CD14-positive monocyte (primary cell): ENCODE results near the gene TEX19. TPM values are rescaled to one million over a fixed set of nuclear protein-coding genes. Genes with fewer than 3 reads are reported as not detected.

Experiments used
- DNase-seq, 3 donors: peaks; one replicate each; pipeline ENCODE4 v3.0.0-alpha.2; 2011 to 2022
- H2AFZ ChIP-seq: 2 replicates; pipeline ENCODE4 v1.6.0; 2012; ENCODE audit warnings: mild to moderate bottlenecking, low read depth, low read length, inconsistent platforms; ENCODE audit not compliant: insufficient read depth, poor library complexity, severe bottlenecking
- H3K27ac ChIP-seq, 2 donors: 1 replicate in 1 of 2; 2 replicates in 1 of 2; pipeline ENCODE4 v1.5.1; 2012 to 2013; ENCODE audit warnings: low read length in 2 of 2, control low read depth in 1 of 2, inconsistent platforms in 1 of 2, low read depth in 1 of 2, mild to moderate bottlenecking in 1 of 2
- H3K27me3 ChIP-seq, 2 donors: one replicate each; pipeline versions ENCODE4 v1.6.0 to v1.6.1; 2011 to 2013; ENCODE audit warnings: low read length in 2 of 2; ENCODE audit not compliant: control insufficient read depth in 2 of 2, insufficient read depth in 2 of 2
- H3K36me3 ChIP-seq, 2 donors: replicated peaks in 1 of 2; 1 replicate in 1 of 2; 2 replicates in 1 of 2; pipeline versions ENCODE4 v1.5.1 to v1.6.1; 2012 to 2013; ENCODE audit warnings: low read length in 2 of 2, control low read depth in 1 of 2, inconsistent platforms in 1 of 2, mild to moderate bottlenecking in 1 of 2; ENCODE audit not compliant: insufficient read depth in 2 of 2, control insufficient read depth in 1 of 2
- H3K4me1 ChIP-seq, 2 donors: 1 replicate in 1 of 2; 2 replicates in 1 of 2; pipeline versions ENCODE4 v1.5.1 to v1.6.1; 2012 to 2013; ENCODE audit warnings: low read length in 2 of 2, control low read depth in 1 of 2, inconsistent platforms in 1 of 2, mild to moderate bottlenecking in 1 of 2, moderate library complexity in 1 of 2; ENCODE audit not compliant: insufficient read depth in 2 of 2, control insufficient read depth in 1 of 2
- H3K4me2 ChIP-seq: replicated peaks from 2 replicates; pipeline ENCODE3; 2012; ENCODE audit warnings: low read length, moderate library complexity, mild to moderate bottlenecking; ENCODE audit not compliant: poor library complexity, severe bottlenecking; ENCODE audit errors: extremely low read depth
- H3K4me3 ChIP-seq, 3 experiments: fragments of 200-600 bp in 1 of 3; sonication (generic) in 1 of 3; replicated peaks in 1 of 3; 1 replicate in 2 of 3; 2 replicates in 1 of 3; pipeline ENCODE4 v1.5.1; 2011 to 2013; ENCODE audit warnings: low read length in 3 of 3, mild to moderate bottlenecking in 3 of 3, control low read depth in 2 of 3, low read depth in 2 of 3, inconsistent platforms in 1 of 3, moderate library complexity in 1 of 3
- H3K79me2 ChIP-seq: 2 replicates; pipeline ENCODE4 v1.6.0; 2012; ENCODE audit warnings: mild to moderate bottlenecking, control low read depth, inconsistent platforms, low read length, moderate library complexity; ENCODE audit not compliant: insufficient read depth
- H3K9ac ChIP-seq: 2 replicates; pipeline ENCODE4 v1.6.0; 2017; ENCODE audit warnings: low read length, mild to moderate bottlenecking; ENCODE audit not compliant: insufficient read depth, poor library complexity, severe bottlenecking
- H3K9me3 ChIP-seq, 2 donors: replicated peaks in 1 of 2; 1 replicate in 1 of 2; 2 replicates in 1 of 2; pipeline versions ENCODE4 v1.5.1 to v1.6.1; 2012 to 2013; ENCODE audit warnings: low read length in 2 of 2, control low read depth in 1 of 2; ENCODE audit not compliant: control insufficient read depth in 1 of 2, insufficient read depth in 1 of 2
- H4K20me1 ChIP-seq: 2 replicates; pipeline ENCODE4 v1.6.0; 2012; ENCODE audit warnings: mild to moderate bottlenecking, low read length, control low read depth, moderate library complexity; ENCODE audit not compliant: insufficient read depth
- H3K27ac Mint-ChIP-seq, 7 donors: one replicate each; pipeline ENCODE4 v1.8.0; 2020; ENCODE audit warnings: mild to moderate bottlenecking in 7 of 7, mixed read lengths in 7 of 7, moderate library complexity in 6 of 7, inconsistent platforms in 2 of 7
- H3K27me3 Mint-ChIP-seq, 3 donors: one replicate each; pipeline ENCODE4 v1.8.0; 2021 to 2022; ENCODE audit warnings: low read depth in 3 of 3, mild to moderate bottlenecking in 3 of 3, mixed read lengths in 3 of 3, moderate library complexity in 3 of 3, inconsistent platforms in 1 of 3
- H3K36me3 Mint-ChIP-seq, 2 donors: one replicate each; pipeline ENCODE4 v1.8.0; 2020; ENCODE audit warnings: mixed read lengths in 2 of 2, inconsistent platforms in 1 of 2, mild to moderate bottlenecking in 1 of 2
- H3K4me1 Mint-ChIP-seq: one replicate; pipeline ENCODE4 v1.8.0; 2020; ENCODE audit warnings: mild to moderate bottlenecking, mixed read lengths
- H3K4me3 Mint-ChIP-seq, 2 donors: one replicate each; pipeline ENCODE4 v1.8.0; 2020; ENCODE audit warnings: mild to moderate bottlenecking in 2 of 2, mixed read lengths in 2 of 2, moderate library complexity in 1 of 2
- H3K9me3 Mint-ChIP-seq, 7 donors: one replicate each; pipeline ENCODE4 v1.8.0; 2020 to 2022; ENCODE audit warnings: mixed read lengths in 7 of 7, mild to moderate bottlenecking in 6 of 7, moderate library complexity in 6 of 7, inconsistent platforms in 2 of 7
- WGBS: methylation state at CpG from one replicate; pipeline ENCODE4 v1.1.5; 2013; ENCODE audit warnings: missing lambda C conversion rate; ENCODE audit not compliant: insufficient coverage; 5-methylcytosine and 5-hydroxymethylcytosine counted together
- intact Hi-C, 2 donors: fragments of 100-400 bp; cut with micrococcal nuclease; formaldehyde crosslinking; loops; one replicate each; pipeline versions ENCODE4 v1.15.0 to v1.15.1; 2023
- polyA plus RNA-seq, 3 donors: library from polyadenylated mRNA; depleted of rRNA in 1 of 3; unstranded in 2 of 3; stranded (reverse) in 1 of 3; fragments of 300-500 nt in 2 of 3; fragments of >200 nt in 1 of 3; fragmentation: Illumina TruSeq in 2 of 3; gene quantifications; 1 replicate in 2 of 3; 2 replicates in 1 of 3; pipeline ENCODE4 v1.2.3, GENCODE V29; 2012 to 2021
- TF ChIP-seq, protein P1 (sequence below): fragments of 200-600 bp; IDR thresholded peaks from one replicate; pipeline ENCODE4 v1.8.0; 2022; ENCODE audit warnings: antibody characterized with exemption, mild to moderate bottlenecking

The TEX19 gene
- polyA plus RNA-seq, 3 donors = not detected

DNA sequence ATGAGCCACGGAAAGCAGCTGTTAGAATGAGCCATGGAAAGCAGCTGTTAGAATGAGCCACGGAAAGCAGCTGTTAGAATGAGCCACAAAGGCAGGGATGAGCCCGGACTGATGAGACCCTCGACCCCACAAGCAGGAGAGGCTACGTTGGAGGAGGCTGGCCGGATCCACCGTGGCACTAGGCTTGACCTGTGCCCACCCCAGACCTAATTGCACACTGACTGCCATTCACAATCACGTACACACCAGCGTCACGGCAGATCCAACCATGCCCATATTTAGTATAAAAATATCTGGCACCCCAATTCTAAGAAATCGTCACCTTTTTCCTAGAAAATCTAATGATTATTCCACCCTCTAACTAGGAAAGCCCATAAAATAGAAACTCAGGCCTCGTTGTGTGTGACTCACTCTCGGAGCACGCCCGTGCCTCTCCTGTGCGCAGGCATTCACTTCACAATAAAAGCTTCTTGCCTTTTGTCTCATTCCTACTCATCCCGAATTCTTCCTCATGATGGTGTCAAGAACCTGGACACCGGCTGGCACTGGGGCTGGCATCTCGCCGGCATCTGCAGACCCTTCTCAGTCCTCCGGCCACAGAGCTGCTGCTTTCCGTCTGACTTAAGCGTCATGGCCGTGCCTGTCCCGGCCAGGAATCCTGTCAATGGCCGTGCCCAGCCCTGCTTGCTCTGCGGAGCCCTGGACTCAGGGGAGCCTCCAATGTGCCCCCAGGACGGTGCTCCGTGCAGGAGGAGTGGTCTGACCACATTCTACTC lies 20.0 kb upstream of the TEX19 start:
- WGBS = 89% methylated on average over 26 of the region's 29 CpGs
- Histone ChIP-seq H4K20me1 (no peaks in the 10 kb centered on the region), H3K9me3 (peaks cover 0 to 3% of the 10 kb centered on the region in 2 donors), H3K9ac (no peak overlapping the region), H2AFZ (no peak overlapping the region), H3K4me1 (peaks cover 31 to 35% of the 10 kb centered on the region in 2 donors), H3K36me3 (no peaks in the 10 kb centered on the region), H3K79me2 (peaks cover 5% of the 10 kb centered on the region), H3K4me3 (no peak overlapping the region), H3K4me2 (no peak overlapping the region), H3K27ac (no peak overlapping the region), H3K27me3 (no peaks in the 10 kb centered on the region)
- TF ChIP-seq, protein P1, sequence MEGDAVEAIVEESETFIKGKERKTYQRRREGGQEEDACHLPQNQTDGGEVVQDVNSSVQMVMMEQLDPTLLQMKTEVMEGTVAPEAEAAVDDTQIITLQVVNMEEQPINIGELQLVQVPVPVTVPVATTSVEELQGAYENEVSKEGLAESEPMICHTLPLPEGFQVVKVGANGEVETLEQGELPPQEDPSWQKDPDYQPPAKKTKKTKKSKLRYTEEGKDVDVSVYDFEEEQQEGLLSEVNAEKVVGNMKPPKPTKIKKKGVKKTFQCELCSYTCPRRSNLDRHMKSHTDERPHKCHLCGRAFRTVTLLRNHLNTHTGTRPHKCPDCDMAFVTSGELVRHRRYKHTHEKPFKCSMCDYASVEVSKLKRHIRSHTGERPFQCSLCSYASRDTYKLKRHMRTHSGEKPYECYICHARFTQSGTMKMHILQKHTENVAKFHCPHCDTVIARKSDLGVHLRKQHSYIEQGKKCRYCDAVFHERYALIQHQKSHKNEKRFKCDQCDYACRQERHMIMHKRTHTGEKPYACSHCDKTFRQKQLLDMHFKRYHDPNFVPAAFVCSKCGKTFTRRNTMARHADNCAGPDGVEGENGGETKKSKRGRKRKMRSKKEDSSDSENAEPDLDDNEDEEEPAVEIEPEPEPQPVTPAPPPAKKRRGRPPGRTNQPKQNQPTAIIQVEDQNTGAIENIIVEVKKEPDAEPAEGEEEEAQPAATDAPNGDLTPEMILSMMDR = no peak
- no peaks in the 10 kb centered on the region for H3K36me3 Mint-ChIP-seq
- no peak overlapping the region for H3K4me3 Mint-ChIP-seq
- peaks cover 0 to 13% (median 10%) of the 10 kb centered on the region in 7 donors for H3K9me3 Mint-ChIP-seq
- intact Hi-C loops = no loop called here
- DNase-seq = no peak
- peaks cover 34% of the 10 kb centered on the region for H3K4me1 Mint-ChIP-seq
- no peak overlapping the region for H3K27ac Mint-ChIP-seq
- H3K27me3 Mint-ChIP-seq = peaks cover 5 to 6% (median 5%) of the 10 kb centered on the region in 3 donors

DNA sequence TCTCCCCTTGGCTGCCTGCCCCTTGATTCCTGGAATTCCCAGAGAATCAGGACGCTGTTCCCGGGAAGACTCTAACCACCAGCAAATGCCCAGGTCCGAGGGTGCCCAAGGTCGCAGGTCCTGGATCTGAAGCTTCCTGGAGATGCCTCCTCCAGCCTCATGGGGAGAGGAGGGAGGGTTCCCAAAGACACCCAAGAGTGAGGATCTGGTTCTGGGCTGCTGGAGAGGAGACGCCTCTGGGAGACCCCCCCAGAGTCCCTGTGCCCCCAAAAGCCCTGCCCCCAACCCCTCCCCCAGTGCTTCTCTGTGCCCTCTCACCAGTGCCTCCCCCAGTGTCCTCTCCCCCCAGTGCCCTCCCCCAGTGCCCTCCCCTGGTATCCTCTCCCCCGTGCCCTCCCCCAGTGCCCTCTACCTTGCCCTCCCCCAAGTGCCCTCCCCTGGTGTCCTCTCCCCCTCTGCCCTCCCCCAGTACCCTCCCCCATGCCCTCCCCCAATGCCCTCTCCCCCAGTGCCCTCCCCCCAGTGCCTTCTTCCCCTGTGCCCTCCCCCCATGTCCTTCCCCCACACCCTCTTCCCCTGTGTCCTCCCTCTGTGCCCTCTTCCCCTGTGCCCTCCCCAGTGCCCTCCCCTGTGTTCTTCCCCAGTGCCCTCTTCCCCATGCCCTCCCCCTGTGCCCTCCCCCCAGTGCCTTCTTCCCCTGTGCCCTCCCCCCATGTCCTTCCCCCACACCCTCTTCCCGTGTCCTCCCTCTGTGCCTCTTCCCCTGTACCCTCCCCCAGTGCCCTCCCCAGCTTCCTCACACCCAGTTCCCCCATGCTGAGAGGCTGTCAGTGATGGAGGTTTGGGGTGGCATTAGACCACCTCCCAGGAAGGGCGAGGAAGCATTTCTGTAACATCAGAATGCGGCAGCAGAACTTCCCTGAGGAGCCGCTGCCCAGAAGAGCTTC lies 19.1 kb upstream of the TEX19 start:
- Histone ChIP-seq H3K4me3 (no peak overlapping the region), H2AFZ (no peak overlapping the region), H3K27me3 (no peaks in the 10 kb centered on the region), H3K9me3 (peaks cover 0 to 3% of the 10 kb centered on the region in 2 donors), H3K4me1 (peaks cover 22 to 32% of the 10 kb centered on the region in 2 donors), H4K20me1 (no peaks in the 10 kb centered on the region), H3K4me2 (no peak overlapping the region), H3K79me2 (no peaks in the 10 kb centered on the region), H3K36me3 (no peaks in the 10 kb centered on the region), H3K27ac (no peak overlapping the region), H3K9ac (no peak overlapping the region)
- Mint-ChIP-seq H3K27me3 (peaks cover 5 to 8% (median 6%) of the 10 kb centered on the region in 3 donors), H3K36me3 (no peaks in the 10 kb centered on the region), H3K4me1 (peaks cover 29% of the 10 kb centered on the region), H3K27ac (peak overlapping the region in 1 of 7 donors; percentile 10), H3K9me3 (peaks cover 0 to 13% (median 10%) of the 10 kb centered on the region in 7 donors), H3K4me3 (no peak overlapping the region)
- intact Hi-C loops = no loop called here
- WGBS = 37% methylated on average over 3 of the region's 10 CpGs
- DNase-seq = no peak
- TF ChIP-seq, protein P1 = no peak
